Measurements from ENCODE around the gene ACADM. TPM values are rescaled to one million over a fixed set of nuclear protein-coding genes. Genes with fewer than 3 reads are reported as not detected.

ACADM gene
- total and polyA plus RNA-seq, 2 of the 13 experiments (the other 11 are each of a cell fraction or from before 2014, with no cell fraction given): 43.7 to 92.2 TPM

- TF ChIP-seq ZNF318 (CRISPR knock-in tag; IDR thresholded peaks at IDR 0.05): no peak
- TF ChIP-seq ZNF234 (CRISPR knock-in tag; conservative IDR thresholded peaks at IDR 0.05): 0 out of 2 replicates have a peak, but pooled peaks have one; percentile 59
- TF ChIP-seq ZBTB40 (IDR thresholded peaks at IDR 0.05): no peak
- TF ChIP-seq ZBTB40 (CRISPR knock-in tag; IDR thresholded peaks at IDR 0.05): peak; percentile 65; the same call in 1 of the 2 replicates
- TF ChIP-seq ZNF761 (CRISPR knock-in tag; conservative IDR thresholded peaks at IDR 0.05): no peak; the same call in none of the 2 replicates
- peak; percentile 82; the same call in 1 of the 2 replicates for TF ChIP-seq HES4 (CRISPR knock-in tag; IDR thresholded peaks at IDR 0.05; ENCODE audit: borderline replicate concordance)
- 0 out of 2 replicates have a peak, but pooled peaks have one; percentile 43 for TF ChIP-seq ZNF547 (CRISPR knock-in tag; IDR thresholded peaks at IDR 0.05)
- no peak for TF ChIP-seq SIN3B (IDR thresholded peaks at IDR 0.05; ENCODE audit: low read length)
- 0 out of 2 replicates have a peak, but pooled peaks have one; percentile 13 for TF ChIP-seq CTCF (CRISPR knock-in tag; IDR thresholded peaks at IDR 0.05)
- TF ChIP-seq ZNF17 (CRISPR knock-in tag; IDR thresholded peaks at IDR 0.05): no peak
These were observed at the start of gene ACADM (continued) for GRCh38 chr1:75724472-75725022.
